HG03097 (cell line): ENCODE results near the gene PAFAH1B1.
"Not testable (repeated sequence)": the region's sequence is repeated elsewhere in the genome, so short reads cannot be mapped to it uniquely, and the experiment has no call there.

Experiments
- ATAC-seq: cut with Tn5 transposase; IDR thresholded peaks from one replicate; pipeline ENCODE4 v1.9.1; 2021; ENCODE audit not compliant: unreplicated experiment, low FRiP score

The PAFAH1B1 gene

GRCh38 chr17:2634361-2634960 is 41.0 kb downstream of the PAFAH1B1 start:
- ATAC-seq, result no peak

DNA sequence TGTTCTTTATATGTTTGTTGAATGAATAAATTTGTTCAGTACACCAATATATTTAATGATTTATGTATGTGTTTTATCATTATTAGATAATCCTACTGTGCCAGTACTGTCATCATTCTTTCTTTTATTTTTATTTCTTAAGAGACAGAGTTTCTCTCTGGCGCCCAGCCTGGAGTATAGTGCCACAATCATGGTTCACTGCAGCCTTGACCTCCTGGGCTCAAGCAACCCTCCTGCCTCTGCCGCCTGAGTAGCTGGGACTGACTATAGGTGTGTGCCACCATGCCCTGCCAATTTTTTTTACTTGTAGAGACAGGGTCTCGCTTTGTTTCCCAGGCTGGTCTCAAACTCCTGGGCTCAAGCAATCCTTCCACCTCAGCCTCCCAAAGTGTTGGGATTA is 41.8 kb downstream of the PAFAH1B1 start:
- ATAC-seq, result no peak

- ATAC-seq, result no peak
Measured at GRCh38 chr17:2635675-2636074, 42.2 kb downstream of the PAFAH1B1 start.

DNA sequence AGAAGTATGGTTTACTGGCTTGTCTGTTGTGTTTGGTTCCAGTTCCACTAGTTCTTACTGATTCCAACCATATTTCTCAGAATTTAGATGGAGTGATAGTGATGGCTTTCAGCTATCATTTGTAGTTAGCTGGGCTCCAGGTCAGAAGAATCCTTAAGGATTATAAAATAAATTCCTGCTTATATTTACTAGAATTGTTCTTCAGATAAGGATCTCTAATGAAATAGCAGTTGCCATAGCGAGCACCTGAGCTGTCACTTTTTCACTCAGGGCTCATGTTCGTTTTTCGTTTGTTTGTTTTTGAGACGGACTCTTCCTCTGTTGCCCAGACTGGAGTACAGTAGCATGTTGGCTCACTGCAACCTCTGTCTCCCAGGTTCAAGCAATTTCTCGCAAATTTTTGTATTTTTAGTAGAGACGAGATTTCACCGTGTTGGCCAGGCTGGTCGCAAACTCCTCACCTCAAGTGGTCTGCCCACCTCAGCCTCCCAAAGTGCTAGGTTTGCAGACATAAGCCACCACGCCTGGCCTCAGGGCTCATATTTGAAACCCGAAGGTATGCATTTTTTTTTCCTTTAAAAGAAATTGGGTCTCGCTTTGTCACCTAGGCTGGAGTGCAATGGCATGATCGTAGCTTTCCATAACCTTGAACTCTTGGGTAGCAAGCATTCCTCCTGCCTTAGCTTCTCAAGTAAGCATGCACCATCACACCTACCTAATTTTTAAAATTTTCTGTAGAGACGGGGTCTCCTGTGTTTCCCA is 42.9 kb downstream of the PAFAH1B1 start:
- ATAC-seq, result no peak

DNA sequence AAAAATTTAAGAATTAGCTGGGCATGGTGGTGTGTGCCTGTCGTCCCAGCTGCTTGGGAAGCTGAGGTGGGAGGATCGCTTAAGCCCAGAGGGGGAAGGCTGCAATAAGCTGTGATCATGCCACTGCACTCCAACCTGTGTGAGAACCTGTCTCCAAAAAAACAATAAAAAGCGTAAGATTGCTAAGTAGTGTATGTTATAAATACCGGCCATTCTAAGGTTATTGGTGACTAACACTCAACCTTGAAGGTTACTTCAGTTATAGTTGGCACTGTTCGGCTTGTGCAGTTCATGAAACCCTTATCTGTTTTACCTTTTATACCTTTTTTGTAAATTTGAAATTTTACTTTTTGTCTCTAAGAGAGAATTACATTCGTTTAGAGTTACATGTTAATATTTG is 44.0 kb downstream of the PAFAH1B1 start:
- ATAC-seq, result no peak

GRCh38 chr17:2644971-2645370 is 51.5 kb downstream of the PAFAH1B1 start:
- no peak for ATAC-seq

DNA sequence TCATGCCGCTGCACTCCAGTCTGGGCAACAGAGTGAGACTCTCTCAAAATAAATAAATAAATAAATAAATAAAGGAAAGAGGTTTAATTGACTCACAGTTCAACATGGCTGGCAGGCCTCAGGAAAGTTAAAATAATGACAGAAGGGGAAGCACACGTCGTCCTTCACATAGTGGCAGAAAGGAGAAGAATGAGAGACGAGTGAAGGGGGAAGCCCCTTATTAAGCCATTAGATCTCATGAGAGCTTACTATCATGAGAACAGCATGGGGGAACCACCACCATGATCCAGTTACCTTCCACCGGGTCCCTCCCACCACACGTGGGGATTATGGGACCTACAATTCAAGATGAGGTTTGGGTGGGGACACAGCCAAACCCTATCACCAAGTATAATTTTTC is 54.5 kb downstream of the PAFAH1B1 start:
- no peak for ATAC-seq

GRCh38 chr17:2649191-2649590 is 55.7 kb downstream of the PAFAH1B1 start:
- ATAC-seq, result no peak

DNA sequence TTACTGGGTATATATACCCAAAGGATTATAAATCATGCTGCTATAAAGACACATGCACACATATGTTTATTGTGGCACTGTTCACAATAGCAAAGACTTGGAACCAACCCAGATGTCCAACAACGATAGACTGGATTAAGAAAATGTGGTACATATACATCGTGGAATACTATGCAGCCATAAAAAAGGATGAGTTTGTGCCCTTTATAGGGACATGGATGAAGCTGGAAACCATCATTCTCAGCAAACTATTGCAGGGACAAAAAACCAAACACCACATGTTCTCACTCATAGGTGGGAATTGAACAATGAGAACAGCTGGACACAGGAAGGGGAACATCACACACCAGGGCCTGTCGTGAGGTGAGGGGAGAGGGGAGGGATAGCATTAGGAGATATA is 59.5 kb downstream of the PAFAH1B1 start:
- not testable (repeated sequence) for ATAC-seq

DNA sequence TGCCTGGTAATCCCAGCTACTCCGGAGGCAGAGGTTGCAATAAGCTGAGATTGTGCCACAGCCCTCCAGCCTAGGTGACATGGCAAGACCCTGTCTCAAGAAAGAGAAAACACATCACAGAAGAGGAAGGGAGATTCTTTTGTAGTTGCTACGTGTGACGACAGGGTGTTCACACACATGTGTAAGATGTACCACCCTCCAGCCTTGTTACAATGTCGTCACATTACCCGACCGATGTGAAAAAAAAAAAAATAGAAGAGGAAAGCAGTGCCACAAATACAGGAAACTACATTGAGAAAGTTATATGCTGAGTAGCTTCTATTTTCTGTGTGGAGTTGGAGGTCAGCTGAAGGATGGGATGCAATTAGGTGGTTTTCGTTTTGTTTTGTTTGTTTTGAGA is 62.1 kb downstream of the PAFAH1B1 start:
- no peak for ATAC-seq

DNA sequence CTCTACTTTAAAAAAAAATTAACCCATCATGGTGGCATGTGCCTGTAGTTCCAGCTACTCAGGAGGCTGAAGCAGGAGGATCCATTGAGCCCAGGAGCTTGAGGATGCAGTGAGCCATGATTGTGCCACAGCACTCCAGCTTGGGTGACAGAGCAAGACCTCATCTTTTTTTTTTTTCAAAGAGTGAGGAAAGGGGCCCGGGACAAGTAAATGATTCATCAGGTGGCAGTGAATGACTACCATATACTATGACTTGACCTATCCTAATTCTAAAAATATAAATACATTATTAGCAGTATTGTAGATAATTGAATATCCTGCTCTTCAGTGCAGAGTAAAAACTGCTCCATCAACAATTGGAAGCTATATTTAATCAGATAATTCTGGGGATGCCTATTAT is 62.8 kb downstream of the PAFAH1B1 start:
- ATAC-seq, result no peak

DNA sequence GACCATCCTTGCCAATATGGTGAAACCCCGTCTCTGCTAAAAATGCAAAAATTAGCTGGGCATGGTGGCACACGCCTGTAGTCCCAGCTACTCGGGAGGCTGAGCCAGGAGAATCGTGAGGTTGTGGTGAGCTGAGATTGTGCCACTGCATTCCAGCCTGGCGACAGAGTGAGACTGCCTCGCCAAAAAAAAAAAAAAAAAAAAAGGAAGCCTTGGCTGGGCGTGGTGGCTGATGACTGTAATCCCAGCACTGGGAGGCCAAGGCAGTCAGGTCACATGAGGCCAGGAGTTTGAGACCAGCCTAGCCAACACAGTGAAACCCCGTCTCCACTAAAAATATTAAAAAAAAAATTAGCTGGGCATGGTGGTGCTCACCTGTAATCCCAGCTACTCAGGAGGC is 65.9 kb downstream of the PAFAH1B1 start:
- ATAC-seq, result not testable (repeated sequence)

- ATAC-seq, result not testable (repeated sequence)
Measured at GRCh38 chr17:2660410-2660809, 67.0 kb downstream of the PAFAH1B1 start.

DNA sequence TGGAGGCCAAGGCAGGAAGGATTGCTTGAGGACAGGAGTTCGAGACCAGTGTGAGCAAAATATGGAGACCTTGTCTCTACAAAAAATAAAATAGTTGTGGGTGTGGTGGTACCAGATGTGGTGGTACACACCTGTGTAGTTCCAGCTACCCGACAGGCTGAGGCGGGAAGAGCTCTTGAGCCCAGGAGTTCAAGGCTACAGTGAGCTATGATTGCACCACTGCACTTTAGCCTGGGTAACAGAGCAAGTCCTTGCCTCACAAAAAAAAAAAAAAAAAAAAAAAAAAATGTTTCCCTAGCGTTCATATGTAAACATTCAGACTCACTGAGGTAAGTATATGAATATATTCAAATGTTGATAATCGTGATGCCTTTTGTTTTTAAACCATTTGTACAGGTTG is 78.6 kb downstream of the PAFAH1B1 start:
- no peak for ATAC-seq

DNA sequence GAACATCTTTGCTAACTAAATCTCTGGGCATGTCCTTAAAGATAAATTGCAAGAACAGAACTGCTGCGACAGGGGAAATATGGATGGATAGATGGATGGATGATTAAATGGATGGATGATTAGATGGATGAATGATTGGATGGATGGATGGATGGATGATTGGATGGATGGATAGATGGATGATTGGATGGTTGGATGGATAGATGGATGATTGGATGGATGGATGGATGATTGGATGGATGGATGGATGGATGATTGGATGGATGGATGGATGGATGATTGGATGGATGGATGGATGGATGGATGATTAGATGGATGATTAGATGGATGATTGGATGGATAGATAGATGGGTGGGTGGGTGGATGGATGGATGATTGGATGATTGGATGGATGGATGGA is 85.8 kb downstream of the PAFAH1B1 start:
- not testable (repeated sequence) for ATAC-seq

GRCh38 chr17:2680961-2681360 is 87.5 kb downstream of the PAFAH1B1 start:
- no peak for ATAC-seq

GRCh38 chr17:2681650-2682049 is 88.2 kb downstream of the PAFAH1B1 start:
- ATAC-seq, result no peak

DNA sequence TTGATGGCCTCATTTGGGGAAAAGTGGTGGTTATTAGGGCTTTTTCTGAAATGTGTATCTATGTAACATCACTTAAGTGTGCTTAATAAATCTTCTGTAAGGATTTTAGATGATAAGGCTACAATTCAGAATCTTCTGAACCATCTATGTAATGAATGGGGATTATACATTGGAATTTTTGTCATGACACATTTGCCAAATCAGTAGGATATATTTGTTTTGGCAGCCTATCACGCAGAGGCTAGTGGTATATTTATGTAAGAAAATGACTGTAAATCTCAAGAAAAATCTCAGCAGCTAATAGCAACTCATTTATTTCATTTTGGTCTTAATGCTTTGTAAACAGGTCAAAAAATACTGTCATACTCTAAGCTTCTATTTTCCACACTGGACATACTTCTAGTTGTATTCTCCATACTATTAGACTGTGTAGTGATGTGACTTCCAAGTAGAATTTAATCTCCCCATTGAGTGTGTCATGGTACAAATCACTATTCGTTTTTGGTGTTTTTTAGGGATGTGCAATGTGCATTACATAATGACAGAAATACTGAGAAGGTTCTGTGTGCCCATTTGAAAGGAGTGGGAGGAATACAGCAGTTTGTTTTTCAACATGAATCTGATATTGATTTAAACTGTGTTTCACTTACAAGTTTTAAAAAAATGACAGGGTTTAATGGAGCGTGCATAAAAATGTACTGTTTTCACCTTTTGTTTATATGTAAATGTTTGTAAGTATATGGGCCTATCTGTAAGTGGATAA is 88.9 kb downstream of the PAFAH1B1 start:
- ATAC-seq, result no peak

DNA sequence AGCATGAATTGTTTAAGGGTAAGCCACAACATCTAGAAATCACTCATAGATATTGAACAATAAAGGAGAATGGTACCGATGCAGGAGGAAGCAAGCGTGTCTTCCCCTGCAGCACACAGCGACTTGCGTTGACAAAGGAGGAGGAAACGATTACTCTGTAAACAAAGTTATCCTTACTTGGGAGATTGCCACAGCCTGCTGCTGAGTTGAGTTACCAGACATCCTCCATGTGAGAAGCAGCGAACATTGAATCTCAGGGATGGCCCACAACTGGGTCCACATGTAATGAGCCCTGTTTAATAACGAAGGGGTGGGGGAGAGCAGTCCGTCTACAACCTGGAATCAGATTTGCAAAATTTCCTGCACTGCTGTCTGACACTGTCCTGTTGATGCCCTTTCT is 90.5 kb downstream of the PAFAH1B1 start:
- no peak for ATAC-seq

GRCh38 chr17:2684549-2684948 is 91.1 kb downstream of the PAFAH1B1 start:
- no peak for ATAC-seq

GRCh38 chr17:2685696-2686095 is 92.2 kb downstream of the PAFAH1B1 start:
- ATAC-seq, result no peak

DNA sequence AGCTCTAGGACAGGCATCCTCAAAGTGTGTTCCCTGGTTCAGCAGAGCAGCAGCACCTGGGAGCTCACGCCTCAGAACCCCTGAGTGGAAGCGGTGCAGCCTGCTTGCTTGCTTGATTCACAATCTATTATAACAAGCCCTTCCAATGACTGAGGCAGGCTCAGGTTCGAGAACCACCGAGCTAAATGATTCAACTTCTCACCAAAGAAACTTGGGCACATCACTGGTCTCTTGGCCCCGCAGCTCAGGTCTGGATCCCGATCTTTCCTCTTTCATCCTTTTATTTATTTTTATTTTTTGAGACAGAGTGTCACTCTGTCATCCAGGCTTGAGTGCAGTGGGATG is 93.6 kb downstream of the PAFAH1B1 start:
- ATAC-seq, result no peak
